GM12878 (cell line): ENCODE measurements around the gene ANP32A. TPM values are rescaled to one million over a fixed set of nuclear protein-coding genes. Genes with fewer than 3 reads are reported as not detected.
A peak's percentile ranks its signal among the peaks of the same experiment; 100 is the strongest.

Experiments
- ATAC-seq: fragments of 200-7000 bp; cut with Tn5 transposase; 3 replicates; pipeline ENCODE4 v1.9.1; 2020; ENCODE audit warnings: mild to moderate bottlenecking, moderate library complexity
- BruUV-seq: library from RNA; stranded (reverse); fragments of 400-500 nt; replicated peaks from 2 replicates; lab custom pipeline; 2021; lab: Mats Ljungman, UMichigan
- CTCF ChIA-PET: fragments of 300-600 bp; sonication (Branson Sonifier 250); formaldehyde crosslinking; extraction: SDS; loops from one replicate; lab custom pipeline; 2021; ENCODE audit warnings: inconsistent platforms; lab: Yijun Ruan, JAX
- POLR2A ChIA-PET: fragments of 350-600 bp; formaldehyde crosslinking; extraction: SDS; loops from one replicate; lab custom pipeline; 2021; ENCODE audit warnings: inconsistent platforms; lab: Charles Lee
- RAD21 ChIA-PET: fragments of 300-600 bp; sonication (Branson Sonifier 250); formaldehyde crosslinking; loops from one replicate; lab custom pipeline; 2023; ENCODE audit warnings: antibody characterized with exemption; ENCODE audit not compliant: unreplicated experiment; lab: Charles Lee
- SMC1A ChIA-PET: fragments of 300-600 bp; sonication (Branson Sonifier 250); formaldehyde crosslinking; loops from one replicate; lab custom pipeline; 2023; ENCODE audit not compliant: unreplicated experiment, uncharacterized antibody; lab: Charles Lee
- DNase-seq: peaks from one replicate; pipeline ENCODE4 v3.0.0-alpha.2; 2011; ENCODE audit warnings: low read depth, low spot score
- FAIRE-seq: peaks from 3 replicates; lab custom pipeline; 2011; peaks lifted over from hg19 to GRCh38; lab: Jason Lieb, UNC
- H2AFZ ChIP-seq: 2 replicates; pipeline ENCODE4 v1.6.0; 2011; ENCODE audit warnings: low read depth, low read length, control low read depth; ENCODE audit not compliant: control insufficient read depth
- H3K27ac ChIP-seq: 2 replicates; pipeline ENCODE4 v1.5.1; 2011; ENCODE audit warnings: control low read depth; ENCODE audit not compliant: control insufficient read depth, insufficient read depth
- H3K27me3 ChIP-seq, 2 experiments: replicated peaks in 1 of 2; 2 replicates each; pipeline versions ENCODE4 v1.6.0 to v1.6.1; 2011; ENCODE audit warnings: low read length in 1 of 2; ENCODE audit not compliant: control insufficient read depth in 2 of 2, insufficient read depth in 2 of 2
- H3K36me3 ChIP-seq, 2 experiments: 2 replicates each; pipeline ENCODE4 v1.5.1; 2011; ENCODE audit warnings: low read length in 1 of 2; ENCODE audit not compliant: control insufficient read depth in 2 of 2, insufficient read depth in 2 of 2
- H3K4me1 ChIP-seq: 2 replicates; pipeline ENCODE4 v1.6.1; 2011; ENCODE audit warnings: mild to moderate bottlenecking, low read length, moderate library complexity, mixed read lengths; ENCODE audit not compliant: control insufficient read depth, insufficient read depth
- H3K4me2 ChIP-seq: 2 replicates; pipeline ENCODE4 v1.6.0; 2011; ENCODE audit warnings: control low read depth; ENCODE audit not compliant: control insufficient read depth, insufficient read depth
- H3K4me3 ChIP-seq: fragments of 200-600 bp; sonication (generic); 2 replicates; pipeline ENCODE4 v1.5.1; 2016
- H3K79me2 ChIP-seq: 2 replicates; pipeline ENCODE4 v1.6.0; 2011; ENCODE audit warnings: low read length; ENCODE audit not compliant: control insufficient read depth, insufficient read depth
- H3K9ac ChIP-seq: 2 replicates; pipeline ENCODE4 v1.8.0; 2011; ENCODE audit warnings: low read length, control low read depth, mixed read lengths; ENCODE audit not compliant: control insufficient read depth, insufficient read depth
- H3K9me3 ChIP-seq: replicated peaks from 3 replicates; pipeline ENCODE4 v1.5.1; 2011; ENCODE audit warnings: mild to moderate bottlenecking, low read length; ENCODE audit not compliant: control insufficient read depth, insufficient read depth
- H4K20me1 ChIP-seq: 2 replicates; pipeline ENCODE4 v1.6.0; 2011; ENCODE audit not compliant: control insufficient read depth, insufficient read depth
- E4F1 ChIP-seq: fragments of 450-650 bp; IDR thresholded peaks from 2 replicates; pipeline ENCODE4 v1.6.1; 2018; ENCODE audit warnings: borderline replicate concordance, mild to moderate bottlenecking; ENCODE audit not compliant: partially characterized antibody
- JUNB ChIP-seq: IDR thresholded peaks from 2 replicates; pipeline ENCODE4 v1.6.1; 2016; ENCODE audit warnings: antibody characterized with exemption, mild to moderate bottlenecking
- MTA3 ChIP-seq: IDR thresholded peaks from 2 replicates; pipeline ENCODE4 v1.6.1; 2012; ENCODE audit warnings: low read length, inconsistent platforms, borderline replicate concordance
- NFXL1 ChIP-seq: fragments of 450-650 bp; IDR thresholded peaks from 2 replicates; pipeline ENCODE4 v1.6.1; 2017; ENCODE audit warnings: antibody characterized with exemption, mild to moderate bottlenecking, borderline replicate concordance
- NR2C1 ChIP-seq: fragments of 450-650 bp; IDR thresholded peaks from 2 replicates; pipeline ENCODE4 v1.6.1; 2017; ENCODE audit warnings: antibody characterized with exemption, mild to moderate bottlenecking, moderate library complexity
- PML ChIP-seq: IDR thresholded peaks from 2 replicates; pipeline ENCODE4 v1.6.1; 2012; ENCODE audit warnings: low read length, inconsistent platforms
- RFX5 ChIP-seq: IDR thresholded peaks from 2 replicates; pipeline ENCODE4 v1.6.1; 2011; ENCODE audit warnings: low read depth, low read length, improper control_type of control experiment
- SP1 ChIP-seq: IDR thresholded peaks from one replicate; pipeline ENCODE4 v1.6.1; 2011; ENCODE audit warnings: low read depth, low read length
- SUZ12 ChIP-seq: fragments of 200-600 bp; sonication (generic); IDR thresholded peaks from one replicate; pipeline ENCODE4 v1.6.1; 2018; ENCODE audit warnings: antibody characterized with exemption, mild to moderate bottlenecking; ENCODE audit not compliant: unreplicated experiment
- YY1 ChIP-seq: IDR thresholded peaks from 2 replicates; pipeline ENCODE4 v1.6.1; 2011; ENCODE audit warnings: low read depth, mild to moderate bottlenecking, low read length
- ZSCAN29 ChIP-seq: fragments of 450-650 bp; IDR thresholded peaks from 2 replicates; pipeline ENCODE4 v1.6.1; 2017; ENCODE audit warnings: mild to moderate bottlenecking, moderate library complexity
- WGBS: methylation state at CpG from one replicate; pipeline ENCODE4 v1.1.6; 2016; ENCODE audit warnings: low lambda C conversion rate; ENCODE audit not compliant: insufficient replicate concordance, insufficient coverage; ENCODE audit errors: missing lambda C conversion rate; 5-methylcytosine and 5-hydroxymethylcytosine counted together
- in situ Hi-C: fragments of 300-500 bp; cut with MboI; formaldehyde crosslinking; loops from 9 replicates; pipeline ENCODE4 v1.14.3; 2018; ENCODE audit warnings: mixed read lengths
- intact Hi-C: fragments of 100-400 bp; cut with micrococcal nuclease; formaldehyde crosslinking; loops from one replicate; pipeline ENCODE4 v1.14.2; 2022; ENCODE audit not compliant: unreplicated experiment
- polyA plus RNA-seq, 11 experiments: library from polyadenylated mRNA; depleted of rRNA in 4 of 11; unstranded in 6 of 11; stranded (reverse) in 5 of 11; fragments of >200 nt; fragmentation: Nextera tagmentation in 4 of 11; fragmentation: Illumina TruSeq in 1 of 11; extraction: Ambion mirVana in 4 of 11; extraction: Trizol in 1 of 11; gene quantifications; 1 replicate in 1 of 11; 2 replicates in 10 of 11; pipeline versions ENCODE4 v1.2.1 to v1.2.3, GENCODE V29; 2011 to 2016; ENCODE audit warnings: inconsistent platforms in 2 of 11, missing spikeins in 2 of 11, low read depth in 1 of 11
- total RNA-seq, 4 experiments: library from RNA; depleted of rRNA in 3 of 4; stranded (reverse); fragments of >200 nt in 3 of 4; fragmentation: Illumina TruSeq in 1 of 4; extraction: Trizol in 1 of 4; gene quantifications; 2 replicates each; pipeline versions ENCODE4 v1.2.1 to v1.2.3, GENCODE V29; 2013 to 2021

ANP32A gene
- total and polyA plus RNA-seq, 10 of the 15 experiments (the other 5 are each of a cell fraction or from before 2014, with no cell fraction given) = 29.6 to 666 (median 234) TPM

GRCh38 chr15:68814596-68814995 is 6.1 kb downstream of the ANP32A start:
- intact Hi-C loops (no loop called here), in situ Hi-C loops (loop anchor here (25.0 kb wide), 1 partner anchor 1277 kb away; the partner anchor contains the start of gene MAP2K5)
- BruUV-seq = no TSS peak
- peak overlapping the region; percentile 64; the same call in 1 of the 2 replicates for H3K4me2 ChIP-seq
- SMC1A ChIA-PET = interaction anchor here (1.2 to 7.6 kb wide), 4 partner anchors 8 to 20 kb away, joined by 3 to 67 read pairs (median 4); no protein-coding TSS in a partner anchor
- peaks cover 8% of the 10 kb centered on the region for H4K20me1 ChIP-seq
- peaks cover 98% of the 10 kb centered on the region for H3K79me2 ChIP-seq
- 95% methylated on average over 6 of the region's 6 CpGs for WGBS
- H3K9me3 ChIP-seq = no peaks in the 10 kb centered on the region
- H3K27me3 ChIP-seq = no peaks in the 10 kb centered on the region
- peak overlapping the region; percentile 98; the same call in 1 of the 2 replicates for H3K4me3 ChIP-seq
- POLR2A ChIA-PET = interaction anchor here (0.5 to 6.8 kb wide), 2 partner anchors 20 to 749 kb away, joined by 6 to 77 read pairs; no protein-coding TSS in a partner anchor
- peaks cover 19% of the 10 kb centered on the region for H3K4me1 ChIP-seq
- no peak for TF ChIP-seq NR2C1
- TF ChIP-seq PML = no peak
- TF ChIP-seq RFX5 = no peak
- TF ChIP-seq ZSCAN29 = no peak
- no peak for TF ChIP-seq SUZ12
- TF ChIP-seq NFXL1 = no peak
- TF ChIP-seq MTA3 = no peak
- TF ChIP-seq SP1 = no peak
- no peak for TF ChIP-seq JUNB
- no peak for TF ChIP-seq E4F1
- no peak for TF ChIP-seq YY1
- ATAC-seq (no peak), FAIRE-seq (no peak), DNase-seq (no peak)
- no peak overlapping the region for H3K27ac ChIP-seq
- no peak overlapping the region for H2AFZ ChIP-seq
- peaks cover 4 to 10% of the 10 kb centered on the region in 2 experiments; a peak in 3 of 4 replicates for H3K36me3 ChIP-seq
- RAD21 ChIA-PET = interaction anchor here (0.6 to 5.8 kb wide), 3 partner anchors 10 to 61 kb away, joined by 3 to 56 read pairs (median 3); no protein-coding TSS in a partner anchor
- no peak overlapping the region for H3K9ac ChIP-seq
- CTCF ChIA-PET = interaction anchor here (1.9 to 3.3 kb wide), 3 partner anchors 20 to 61 kb away, joined by 5 to 20 read pairs (median 12); no protein-coding TSS in a partner anchor
